GM12878 (cell line): ENCODE results near the gene PPP1R13L.

Source experiments
- ATF7 ChIP-seq: fragments of 450-650 bp; IDR thresholded peaks from 2 replicates; pipeline ENCODE4 v1.6.1; 2016; ENCODE audit warnings: low read depth, mild to moderate bottlenecking
- BCL11A ChIP-seq: IDR thresholded peaks from 2 replicates; pipeline ENCODE4 v1.6.1; 2011; ENCODE audit warnings: low read depth, low read length
- EZH2 ChIP-seq: IDR thresholded peaks from 2 replicates; pipeline ENCODE4 v1.6.1; 2012; ENCODE audit warnings: low read depth, mild to moderate bottlenecking, control low read depth, inconsistent platforms, low read length, borderline replicate concordance; ENCODE audit not compliant: control insufficient read depth
- GABPA ChIP-seq: IDR thresholded peaks from 2 replicates; pipeline ENCODE4 v1.6.1; 2014; ENCODE audit warnings: antibody characterized with exemption, low read depth, mild to moderate bottlenecking, inconsistent platforms
- KDM1A ChIP-seq: fragments of 200-600 bp; sonication (generic); IDR thresholded peaks from 2 replicates; pipeline ENCODE4 v1.6.1; 2016; ENCODE audit warnings: borderline replicate concordance
- POLR2AphosphoS5 ChIP-seq: IDR thresholded peaks from 2 replicates; pipeline ENCODE4 v1.6.1; 2011; ENCODE audit warnings: mild to moderate bottlenecking, low read length, inconsistent platforms
- RAD21 ChIP-seq: IDR thresholded peaks from 2 replicates; pipeline ENCODE4 v1.6.1; 2011; ENCODE audit warnings: mild to moderate bottlenecking, low read depth, low read length, moderate library complexity; ENCODE audit not compliant: insufficient read depth
- SUPT20H ChIP-seq: IDR thresholded peaks from 2 replicates; pipeline ENCODE4 v1.6.1; 2011; ENCODE audit warnings: low read depth, mild to moderate bottlenecking, low read length, moderate library complexity, borderline replicate concordance; ENCODE audit not compliant: control insufficient read depth
- TCF12 ChIP-seq: IDR thresholded peaks from 2 replicates; pipeline ENCODE4 v1.6.1; 2011; ENCODE audit warnings: low read depth, mild to moderate bottlenecking, low read length
- TF ChIP-seq, protein P1 (sequence below), 3 experiments: IDR thresholded peaks in 2 of 3; conservative IDR thresholded peaks in 1 of 3; 2 replicates each; pipeline ENCODE4 v1.5.1; 2011; ENCODE audit warnings: low read depth in 3 of 3, low read length in 3 of 3, mild to moderate bottlenecking in 3 of 3, control low read depth in 2 of 3, moderate library complexity in 2 of 3, inconsistent platforms in 1 of 3, mixed read lengths in 1 of 3; ENCODE audit not compliant: control insufficient read depth in 2 of 3, insufficient read depth in 1 of 3; ENCODE audit errors: extremely low read depth in 1 of 3
- TF ChIP-seq, protein P2 (sequence below): IDR thresholded peaks from 2 replicates; pipeline ENCODE4 v1.6.1; 2012; ENCODE audit warnings: mild to moderate bottlenecking, low read depth, low read length
- TF ChIP-seq, protein P3 (sequence below): fragments of 450-650 bp; IDR thresholded peaks from 2 replicates; pipeline ENCODE4 v1.6.1; 2014; ENCODE audit warnings: mild to moderate bottlenecking
- TF ChIP-seq, protein P4 (sequence below): IDR thresholded peaks from 2 replicates; pipeline ENCODE4 v1.6.1; 2011; ENCODE audit warnings: borderline replicate concordance, low read depth, mild to moderate bottlenecking, moderate library complexity, mixed read lengths, low read length; ENCODE audit not compliant: insufficient read depth; ENCODE audit errors: extremely low read length
- TF ChIP-seq, protein P5 (sequence below): IDR thresholded peaks from 2 replicates; pipeline ENCODE4 v1.6.1; 2012; ENCODE audit warnings: low read length, inconsistent platforms

DNA sequence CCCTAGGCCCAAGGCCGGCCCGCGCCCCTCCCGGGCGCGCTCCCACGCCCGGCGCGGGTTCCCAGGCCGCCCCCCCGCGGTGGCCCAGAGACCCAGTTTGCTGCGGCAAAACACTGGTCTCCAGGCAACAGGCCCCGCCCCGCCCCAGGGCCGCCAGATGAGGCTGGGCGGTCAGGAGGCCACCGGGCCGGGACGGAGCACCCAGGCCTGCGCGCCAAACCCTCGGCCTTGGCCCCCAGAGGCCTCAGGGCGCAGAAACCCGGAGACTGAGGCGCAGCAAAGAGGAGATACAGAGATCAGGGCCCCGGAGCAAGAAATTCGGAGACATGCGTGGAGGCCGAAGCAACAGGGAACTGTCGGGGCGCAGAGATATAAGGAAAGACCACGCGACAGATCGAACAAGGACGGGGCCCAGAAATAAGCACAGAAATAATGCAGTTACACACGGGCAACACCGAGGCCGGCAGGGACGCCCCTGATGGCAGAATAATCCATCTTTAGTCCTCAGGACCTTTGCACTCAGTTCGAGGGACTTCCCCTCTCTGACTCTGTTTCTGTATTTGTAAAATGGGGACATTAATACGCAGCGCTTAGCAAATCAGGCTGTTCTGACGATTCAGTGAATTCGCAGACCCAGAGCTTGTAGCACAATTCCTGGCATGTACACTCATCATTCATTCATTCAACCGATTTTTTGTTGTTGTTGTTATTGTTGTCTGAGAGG is 39.6 kb upstream of the PPP1R13L start:
- no peak for TF ChIP-seq BCL11A
- no peak for TF ChIP-seq SUPT20H
- TF ChIP-seq, protein P1, sequence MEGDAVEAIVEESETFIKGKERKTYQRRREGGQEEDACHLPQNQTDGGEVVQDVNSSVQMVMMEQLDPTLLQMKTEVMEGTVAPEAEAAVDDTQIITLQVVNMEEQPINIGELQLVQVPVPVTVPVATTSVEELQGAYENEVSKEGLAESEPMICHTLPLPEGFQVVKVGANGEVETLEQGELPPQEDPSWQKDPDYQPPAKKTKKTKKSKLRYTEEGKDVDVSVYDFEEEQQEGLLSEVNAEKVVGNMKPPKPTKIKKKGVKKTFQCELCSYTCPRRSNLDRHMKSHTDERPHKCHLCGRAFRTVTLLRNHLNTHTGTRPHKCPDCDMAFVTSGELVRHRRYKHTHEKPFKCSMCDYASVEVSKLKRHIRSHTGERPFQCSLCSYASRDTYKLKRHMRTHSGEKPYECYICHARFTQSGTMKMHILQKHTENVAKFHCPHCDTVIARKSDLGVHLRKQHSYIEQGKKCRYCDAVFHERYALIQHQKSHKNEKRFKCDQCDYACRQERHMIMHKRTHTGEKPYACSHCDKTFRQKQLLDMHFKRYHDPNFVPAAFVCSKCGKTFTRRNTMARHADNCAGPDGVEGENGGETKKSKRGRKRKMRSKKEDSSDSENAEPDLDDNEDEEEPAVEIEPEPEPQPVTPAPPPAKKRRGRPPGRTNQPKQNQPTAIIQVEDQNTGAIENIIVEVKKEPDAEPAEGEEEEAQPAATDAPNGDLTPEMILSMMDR (IDR thresholded peaks at IDR 0.05 in 2 of 3, conservative IDR thresholded peaks at IDR 0.05 in 1 of 3; ENCODE audit: control insufficient read depth in 2 of 3, extremely low read depth in 1 of 3, insufficient read depth in 1 of 3, low read depth in 3 of 3, low read length in 3 of 3), result peak in 1 of 3 experiments; percentile 28; a peak in 2 of 6 replicates
- TF ChIP-seq TCF12, result no peak
- TF ChIP-seq, protein P2, sequence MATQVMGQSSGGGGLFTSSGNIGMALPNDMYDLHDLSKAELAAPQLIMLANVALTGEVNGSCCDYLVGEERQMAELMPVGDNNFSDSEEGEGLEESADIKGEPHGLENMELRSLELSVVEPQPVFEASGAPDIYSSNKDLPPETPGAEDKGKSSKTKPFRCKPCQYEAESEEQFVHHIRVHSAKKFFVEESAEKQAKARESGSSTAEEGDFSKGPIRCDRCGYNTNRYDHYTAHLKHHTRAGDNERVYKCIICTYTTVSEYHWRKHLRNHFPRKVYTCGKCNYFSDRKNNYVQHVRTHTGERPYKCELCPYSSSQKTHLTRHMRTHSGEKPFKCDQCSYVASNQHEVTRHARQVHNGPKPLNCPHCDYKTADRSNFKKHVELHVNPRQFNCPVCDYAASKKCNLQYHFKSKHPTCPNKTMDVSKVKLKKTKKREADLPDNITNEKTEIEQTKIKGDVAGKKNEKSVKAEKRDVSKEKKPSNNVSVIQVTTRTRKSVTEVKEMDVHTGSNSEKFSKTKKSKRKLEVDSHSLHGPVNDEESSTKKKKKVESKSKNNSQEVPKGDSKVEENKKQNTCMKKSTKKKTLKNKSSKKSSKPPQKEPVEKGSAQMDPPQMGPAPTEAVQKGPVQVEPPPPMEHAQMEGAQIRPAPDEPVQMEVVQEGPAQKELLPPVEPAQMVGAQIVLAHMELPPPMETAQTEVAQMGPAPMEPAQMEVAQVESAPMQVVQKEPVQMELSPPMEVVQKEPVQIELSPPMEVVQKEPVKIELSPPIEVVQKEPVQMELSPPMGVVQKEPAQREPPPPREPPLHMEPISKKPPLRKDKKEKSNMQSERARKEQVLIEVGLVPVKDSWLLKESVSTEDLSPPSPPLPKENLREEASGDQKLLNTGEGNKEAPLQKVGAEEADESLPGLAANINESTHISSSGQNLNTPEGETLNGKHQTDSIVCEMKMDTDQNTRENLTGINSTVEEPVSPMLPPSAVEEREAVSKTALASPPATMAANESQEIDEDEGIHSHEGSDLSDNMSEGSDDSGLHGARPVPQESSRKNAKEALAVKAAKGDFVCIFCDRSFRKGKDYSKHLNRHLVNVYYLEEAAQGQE, result no peak
- TF ChIP-seq EZH2, result no peak
- TF ChIP-seq, protein P3, sequence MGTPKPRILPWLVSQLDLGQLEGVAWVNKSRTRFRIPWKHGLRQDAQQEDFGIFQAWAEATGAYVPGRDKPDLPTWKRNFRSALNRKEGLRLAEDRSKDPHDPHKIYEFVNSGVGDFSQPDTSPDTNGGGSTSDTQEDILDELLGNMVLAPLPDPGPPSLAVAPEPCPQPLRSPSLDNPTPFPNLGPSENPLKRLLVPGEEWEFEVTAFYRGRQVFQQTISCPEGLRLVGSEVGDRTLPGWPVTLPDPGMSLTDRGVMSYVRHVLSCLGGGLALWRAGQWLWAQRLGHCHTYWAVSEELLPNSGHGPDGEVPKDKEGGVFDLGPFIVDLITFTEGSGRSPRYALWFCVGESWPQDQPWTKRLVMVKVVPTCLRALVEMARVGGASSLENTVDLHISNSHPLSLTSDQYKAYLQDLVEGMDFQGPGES, result no peak
- no peak for TF ChIP-seq GABPA
- TF ChIP-seq KDM1A, result no peak
- TF ChIP-seq, protein P4, sequence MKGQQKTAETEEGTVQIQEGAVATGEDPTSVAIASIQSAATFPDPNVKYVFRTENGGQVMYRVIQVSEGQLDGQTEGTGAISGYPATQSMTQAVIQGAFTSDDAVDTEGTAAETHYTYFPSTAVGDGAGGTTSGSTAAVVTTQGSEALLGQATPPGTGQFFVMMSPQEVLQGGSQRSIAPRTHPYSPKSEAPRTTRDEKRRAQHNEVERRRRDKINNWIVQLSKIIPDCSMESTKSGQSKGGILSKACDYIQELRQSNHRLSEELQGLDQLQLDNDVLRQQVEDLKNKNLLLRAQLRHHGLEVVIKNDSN, result no peak
- TF ChIP-seq, protein P5, sequence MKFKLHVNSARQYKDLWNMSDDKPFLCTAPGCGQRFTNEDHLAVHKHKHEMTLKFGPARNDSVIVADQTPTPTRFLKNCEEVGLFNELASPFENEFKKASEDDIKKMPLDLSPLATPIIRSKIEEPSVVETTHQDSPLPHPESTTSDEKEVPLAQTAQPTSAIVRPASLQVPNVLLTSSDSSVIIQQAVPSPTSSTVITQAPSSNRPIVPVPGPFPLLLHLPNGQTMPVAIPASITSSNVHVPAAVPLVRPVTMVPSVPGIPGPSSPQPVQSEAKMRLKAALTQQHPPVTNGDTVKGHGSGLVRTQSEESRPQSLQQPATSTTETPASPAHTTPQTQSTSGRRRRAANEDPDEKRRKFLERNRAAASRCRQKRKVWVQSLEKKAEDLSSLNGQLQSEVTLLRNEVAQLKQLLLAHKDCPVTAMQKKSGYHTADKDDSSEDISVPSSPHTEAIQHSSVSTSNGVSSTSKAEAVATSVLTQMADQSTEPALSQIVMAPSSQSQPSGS, result no peak
- no peak for TF ChIP-seq POLR2AphosphoS5
- TF ChIP-seq RAD21, result no peak
- no peak for TF ChIP-seq ATF7
